ENCODE measurements around the gene MSN.

GRCh38 chrX:65783746-65784145 is 116.3 kb downstream of the MSN start:
- TF ChIP-seq BRCA1 (CRISPR knock-in tag; IDR thresholded peaks at IDR 0.05) (no peak), FOSL1 (CRISPR knock-in tag; IDR thresholded peaks at IDR 0.05; ENCODE audit: borderline replicate concordance) (no peak), MAX (IDR thresholded peaks at IDR 0.05) (no peak), ATF1 (CRISPR knock-in tag; IDR thresholded peaks at IDR 0.05) (no peak), SOX13 (IDR thresholded peaks at IDR 0.05) (no peak), SOX13 (CRISPR knock-in tag; conservative IDR thresholded peaks at IDR 0.05 in 1 of 2, IDR thresholded peaks at IDR 0.05 in 1 of 2) (no peak), GABPA (IDR thresholded peaks at IDR 0.05; ENCODE audit: low read depth, low read length) (no peak), GABPA (CRISPR knock-in tag; IDR thresholded peaks at IDR 0.05; ENCODE audit: low read depth) (no peak), PHF5A (CRISPR knock-in tag; IDR thresholded peaks at IDR 0.05; ENCODE audit: low read depth, unreplicated experiment) (no peak), MAFK (conservative IDR thresholded peaks at IDR 0.05 in 1 of 2, IDR thresholded peaks at IDR 0.05 in 1 of 2; ENCODE audit: low read length in 2 of 2) (no peak), MAZ (IDR thresholded peaks at IDR 0.05; ENCODE audit: borderline replicate concordance, low read depth, low read length) (no peak), MAZ (CRISPR knock-in tag; IDR thresholded peaks at IDR 0.05; ENCODE audit: low read depth) (no peak), POLR2A (IDR thresholded peaks at IDR 0.05; ENCODE audit: insufficient read depth in 1 of 2, low read depth in 2 of 2, low read length in 2 of 2) (no peak)

All from HepG2 (cell line).